ES-I3 (cell line): Measurements from ENCODE around the gene TSC2.
"Not testable (repeated sequence)": the region's sequence is repeated elsewhere in the genome, so short reads cannot be mapped to it uniquely, and the experiment has no call there.

Experiments
- H3K36me3 ChIP-seq: 2 replicates; pipeline ENCODE4 v1.6.1; 2013; ENCODE audit warnings: mild to moderate bottlenecking, low read length, control low read depth, moderate library complexity; ENCODE audit not compliant: insufficient read depth
- H3K4me1 ChIP-seq: 2 replicates; pipeline ENCODE4 v1.6.1; 2013; ENCODE audit warnings: mild to moderate bottlenecking, control low read depth, low read length; ENCODE audit not compliant: insufficient read depth
- H3K9ac ChIP-seq: 2 replicates; pipeline ENCODE4 v1.6.1; 2013; ENCODE audit warnings: low read depth, mild to moderate bottlenecking, low read length, moderate library complexity
- H3K9me3 ChIP-seq: 2 replicates; pipeline ENCODE4 v1.6.1; 2013; ENCODE audit warnings: mild to moderate bottlenecking, low read length, moderate library complexity; ENCODE audit not compliant: control insufficient read depth, insufficient read depth

The TSC2 gene

GRCh38 chr16:2108446-2109270, 60.9 kb downstream of the TSC2 start:
- H3K9me3 ChIP-seq, H3K9ac ChIP-seq, H3K36me3 ChIP-seq, H3K4me1 ChIP-seq: not testable (repeated sequence)

DNA sequence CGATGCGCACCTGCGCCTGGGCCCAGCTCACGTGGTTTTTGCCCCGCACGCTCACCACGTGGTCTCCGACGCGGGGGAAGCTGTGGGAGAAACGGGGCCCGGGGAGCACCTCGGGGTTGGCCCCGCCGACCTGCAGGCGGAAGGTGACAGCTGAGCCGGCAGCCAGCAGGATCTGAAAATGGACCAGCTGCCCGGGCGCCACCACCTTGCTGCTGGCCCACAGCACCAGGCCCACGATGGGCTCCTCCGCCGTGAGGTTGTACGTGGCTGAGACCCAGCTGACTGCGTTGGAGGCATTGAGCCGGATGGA, 61.4 kb downstream of the TSC2 start:
- H3K36me3 ChIP-seq, H3K9ac ChIP-seq, H3K9me3 ChIP-seq, H3K4me1 ChIP-seq: not testable (repeated sequence)

GRCh38 chr16:2109872-2110271, 62.1 kb downstream of the TSC2 start:
- H3K36me3 ChIP-seq, H3K9me3 ChIP-seq, H3K4me1 ChIP-seq, H3K9ac ChIP-seq: not testable (repeated sequence)

DNA sequence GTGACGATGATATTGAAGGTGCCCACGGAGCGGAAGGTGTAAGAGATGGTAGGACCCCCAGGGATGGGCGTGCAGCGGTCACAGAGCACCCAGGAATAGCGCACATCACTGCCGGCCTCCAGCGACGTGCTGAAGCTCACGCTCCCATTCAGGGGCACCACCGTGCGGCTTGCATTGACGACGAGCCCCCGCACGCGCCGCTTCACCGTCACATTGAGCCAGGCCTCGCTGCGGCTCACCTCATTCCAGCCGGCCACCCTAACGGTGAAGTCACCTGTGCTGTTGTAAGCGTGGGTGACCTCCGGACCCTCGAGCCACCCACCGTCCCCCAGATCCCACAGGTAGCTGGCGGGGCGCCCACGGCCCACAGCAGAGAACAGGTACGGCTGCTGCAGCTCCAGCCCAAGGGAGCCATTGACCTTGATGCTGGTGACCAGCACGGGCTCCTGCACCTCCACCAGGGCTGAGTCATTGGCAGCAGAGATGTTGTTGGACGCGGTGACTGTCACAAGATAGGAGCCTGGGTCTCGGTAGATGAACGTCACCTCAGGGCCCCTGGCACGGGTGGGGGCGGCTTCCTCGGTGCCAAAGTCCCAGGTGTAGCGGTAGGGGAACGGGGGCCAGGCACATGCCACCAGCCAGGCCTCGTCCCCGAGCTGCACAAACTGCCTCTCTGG, 62.7 kb downstream of the TSC2 start:
- H3K4me1 ChIP-seq, H3K36me3 ChIP-seq, H3K9ac ChIP-seq, H3K9me3 ChIP-seq: not testable (repeated sequence)

DNA sequence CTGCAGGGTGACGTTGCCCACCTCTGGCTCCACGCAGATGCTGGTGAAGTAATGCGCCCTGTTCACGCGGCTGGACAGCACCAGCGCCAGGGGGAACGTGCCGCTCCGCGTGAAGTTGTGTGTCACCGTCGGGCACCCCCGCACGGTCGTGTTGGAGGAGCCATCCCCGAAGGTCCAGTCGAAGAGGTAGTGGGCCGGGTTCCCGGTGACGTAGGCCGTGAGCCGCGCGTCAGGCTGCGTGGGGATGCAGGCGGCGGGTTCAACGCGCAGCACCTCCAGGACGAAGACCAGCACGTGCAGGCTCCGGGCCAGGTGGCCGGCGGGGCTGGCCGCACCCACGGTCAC, 63.2 kb downstream of the TSC2 start:
- not testable (repeated sequence) for H3K9me3 ChIP-seq, H3K9ac ChIP-seq, H3K36me3 ChIP-seq, H3K4me1 ChIP-seq

- not testable (repeated sequence) for H3K36me3 ChIP-seq, H3K9me3 ChIP-seq, H3K9ac ChIP-seq, H3K4me1 ChIP-seq
Measured at GRCh38 chr16:2111412-2112335, 63.9 kb downstream of the TSC2 start.

DNA sequence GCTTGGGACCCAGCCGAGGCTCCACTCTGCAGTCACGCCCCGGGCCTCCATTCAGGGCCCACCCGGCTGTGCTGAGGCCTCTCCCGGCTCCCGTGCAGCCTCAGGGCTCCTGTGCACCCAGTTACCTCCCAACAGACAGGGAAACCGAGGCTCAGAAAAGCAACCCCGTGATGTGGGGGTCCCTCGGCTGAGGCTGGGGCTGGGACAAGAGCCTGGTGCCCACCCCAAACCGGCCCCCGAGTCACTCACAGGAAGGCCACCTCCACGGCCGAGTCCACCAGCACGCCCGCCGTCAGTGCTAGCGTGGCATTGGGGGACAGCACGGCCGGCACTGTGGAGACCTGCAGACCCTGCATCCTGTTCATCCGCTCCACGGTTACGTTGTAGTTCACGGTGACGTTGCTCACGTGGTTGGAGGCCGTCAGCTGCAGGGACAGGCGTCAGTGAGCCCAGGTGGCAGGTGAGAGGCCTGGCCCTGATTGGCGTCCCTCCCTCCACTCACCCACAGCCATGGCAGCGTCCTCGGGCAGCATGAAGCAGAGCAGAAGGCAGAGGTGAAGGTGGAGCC, 64.8 kb downstream of the TSC2 start:
- H3K4me1 ChIP-seq, H3K9ac ChIP-seq, H3K36me3 ChIP-seq, H3K9me3 ChIP-seq: not testable (repeated sequence)

GRCh38 chr16:2114225-2114624, 66.4 kb downstream of the TSC2 start:
- H3K9me3 ChIP-seq, H3K9ac ChIP-seq, H3K4me1 ChIP-seq, H3K36me3 ChIP-seq: not testable (repeated sequence)

GRCh38 chr16:2114885-2115590, 67.3 kb downstream of the TSC2 start:
- H3K9ac ChIP-seq, H3K36me3 ChIP-seq, H3K4me1 ChIP-seq, H3K9me3 ChIP-seq: not testable (repeated sequence)

- Histone ChIP-seq H3K9me3 (no peaks in the 10 kb centered on the region), H3K4me1 (no peaks in the 10 kb centered on the region), H3K36me3 (no peaks in the 10 kb centered on the region), H3K9ac (no peak overlapping the region)
Measured at GRCh38 chr16:2115591-2115973, 67.8 kb downstream of the TSC2 start.

GRCh38 chr16:2116428-2116827, 68.6 kb downstream of the TSC2 start:
- not testable (repeated sequence) for H3K4me1 ChIP-seq, H3K36me3 ChIP-seq, H3K9ac ChIP-seq, H3K9me3 ChIP-seq

- H3K9ac ChIP-seq, H3K9me3 ChIP-seq, H3K36me3 ChIP-seq, H3K4me1 ChIP-seq: not testable (repeated sequence)
Measured at GRCh38 chr16:2117341-2117740, 69.6 kb downstream of the TSC2 start.

GRCh38 chr16:2117960-2118722, 70.4 kb downstream of the TSC2 start:
- H3K36me3 ChIP-seq, H3K9ac ChIP-seq, H3K9me3 ChIP-seq, H3K4me1 ChIP-seq: not testable (repeated sequence)

DNA sequence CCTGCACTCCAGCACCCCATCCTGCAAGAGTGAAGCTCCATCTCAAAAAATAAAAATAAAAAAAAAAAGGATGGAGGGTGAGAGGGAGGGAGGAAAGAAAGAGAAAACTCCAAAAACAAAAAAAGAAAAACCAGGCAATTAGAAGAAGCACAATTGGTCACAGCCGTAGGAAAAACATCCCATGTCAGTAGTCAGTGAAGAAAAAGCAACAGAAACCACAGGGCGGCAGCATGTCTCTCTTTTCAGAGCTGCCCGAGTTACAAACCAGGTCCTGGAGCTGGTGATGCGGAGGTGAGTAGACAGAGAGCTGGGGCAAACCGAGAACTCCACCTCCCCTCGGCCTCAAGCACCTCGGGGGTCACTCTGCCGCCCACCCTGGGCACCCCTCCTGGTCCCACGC, 73.5 kb downstream of the TSC2 start:
- H3K36me3 ChIP-seq, H3K9ac ChIP-seq, H3K9me3 ChIP-seq, H3K4me1 ChIP-seq: not testable (repeated sequence)
